ENCODE data around the gene KCNE3. TPM values are rescaled to one million over a fixed set of nuclear protein-coding genes. Genes with fewer than 3 reads are reported as not detected.

The KCNE3 gene
- total RNA-seq, 1 experiment from 2014 or later = 0.73 TPM

DNA sequence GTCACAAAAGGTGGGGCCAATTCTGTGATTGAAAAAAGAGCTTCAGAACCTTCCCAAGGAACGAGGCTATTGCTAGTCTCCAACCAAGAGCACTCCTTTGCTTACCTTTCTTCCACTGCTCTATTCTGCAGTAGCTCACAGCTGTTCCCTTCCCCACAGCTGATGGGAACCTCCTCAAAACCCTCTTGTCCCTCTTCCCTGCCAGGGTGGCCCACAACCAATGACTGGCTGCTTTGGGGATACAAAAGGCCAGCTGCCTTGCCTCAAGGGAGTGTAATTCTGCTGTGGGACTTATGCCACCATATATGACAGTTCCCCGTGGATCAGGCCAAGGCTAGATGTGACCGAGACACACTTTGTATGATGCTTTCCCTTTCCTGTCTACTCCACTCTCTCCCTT is 15.0 kb downstream of the KCNE3 start:
- no peak overlapping the region for H3K4me2 ChIP-seq (ENCODE audit: low read length)

DNA sequence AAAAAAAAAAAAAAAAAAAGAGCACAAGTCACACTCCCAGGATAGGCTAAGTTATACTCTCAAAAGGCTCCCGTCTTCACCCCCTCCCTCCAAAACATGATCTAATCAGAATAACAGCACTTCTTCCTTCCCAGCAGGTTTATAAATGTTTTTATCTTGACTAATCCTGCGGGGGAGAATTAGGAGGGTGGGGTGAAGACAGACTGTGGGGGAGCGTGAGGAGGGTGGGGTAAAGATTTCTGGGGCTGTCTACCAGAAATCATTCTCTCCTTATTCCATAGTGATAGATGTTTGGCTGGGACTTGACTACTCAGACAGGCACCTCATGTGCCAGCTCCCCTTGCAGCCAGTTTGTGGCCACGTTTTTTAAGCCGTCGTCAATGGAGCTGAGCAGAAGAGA is 17.0 kb downstream of the KCNE3 start:
- ChIA-PET CTCF (interaction anchor here (0.6 to 2.6 kb wide), 8 partner anchors 43 to 545 kb away, joined by 3 to 30 read pairs (median 4); partner anchors contain the start of gene LIPT2), POLR2A (ENCODE audit: unreplicated experiment) (no interaction called here)
- no peaks in the 10 kb centered on the region for H3K9me2 ChIP-seq (replicated peaks; ENCODE audit: low read length)
- no peak overlapping the region for H3K4me3 ChIP-seq (ENCODE audit: low read length)
- H4K20me1 ChIP-seq (ENCODE audit: low read length) = no peaks in the 10 kb centered on the region
- H3K4me2 ChIP-seq (ENCODE audit: low read length) = no peak overlapping the region
- H2AFZ ChIP-seq (ENCODE audit: low read length) = no peak overlapping the region
- no peaks in the 10 kb centered on the region for H3K9me3 ChIP-seq (ENCODE audit: low read length)
- intact Hi-C loops (cut with micrococcal nuclease) = no loop called here
- no peaks in the 10 kb centered on the region for H3K27me3 ChIP-seq (ENCODE audit: low read length)
- no peaks in the 10 kb centered on the region for H3F3A ChIP-seq (ENCODE audit: low read length, unreplicated experiment)
- TF ChIP-seq EZH2 (IDR thresholded peaks at IDR 0.05; ENCODE audit: low read length, unreplicated experiment) (no peak), EZH2phosphoT487 (IDR thresholded peaks at IDR 0.05; ENCODE audit: borderline replicate concordance, low read length) (no peak), CTCF (conservative IDR thresholded peaks at IDR 0.05; ENCODE audit: low read depth, low read length) (no peak)
- ATAC-seq (no peak), DNase-seq (no peak)
- H3K27ac ChIP-seq (ENCODE audit: low read length) = no peak overlapping the region
- no TSS peak for BruUV-seq (replicated peaks)
- no peaks in the 10 kb centered on the region for H3K4me1 ChIP-seq (ENCODE audit: insufficient read depth, low read length)
- no peaks in the 10 kb centered on the region for H3K79me2 ChIP-seq (ENCODE audit: low read length)
- H3K9ac ChIP-seq (ENCODE audit: low read length) = no peak overlapping the region
- no peaks in the 10 kb centered on the region for H3K36me3 ChIP-seq (ENCODE audit: low read depth, low read length)

More for the DNA sequence above, 15.0 kb downstream of the KCNE3 start:
- POLR2A ChIA-PET (ENCODE audit: unreplicated experiment) = no interaction called here
- no peaks in the 10 kb centered on the region for H3K36me3 ChIP-seq (ENCODE audit: low read depth, low read length)
- BruUV-seq (replicated peaks) = no TSS peak
- no peaks in the 10 kb centered on the region for H3K9me3 ChIP-seq (ENCODE audit: low read length)
- no peaks in the 10 kb centered on the region for H3K9me2 ChIP-seq (replicated peaks; ENCODE audit: low read length)
- H3K27ac ChIP-seq (ENCODE audit: low read length) = no peak overlapping the region
- H4K20me1 ChIP-seq (ENCODE audit: low read length) = no peaks in the 10 kb centered on the region
- intact Hi-C loops (cut with micrococcal nuclease) = no loop called here
- H3K79me2 ChIP-seq (ENCODE audit: low read length) = no peaks in the 10 kb centered on the region
- no peak overlapping the region for H3K4me3 ChIP-seq (ENCODE audit: low read length)
- no peak for TF ChIP-seq CTCF (conservative IDR thresholded peaks at IDR 0.05; ENCODE audit: low read depth, low read length)
- TF ChIP-seq EZH2 (IDR thresholded peaks at IDR 0.05; ENCODE audit: low read length, unreplicated experiment) = no peak
- no peak for TF ChIP-seq EZH2phosphoT487 (IDR thresholded peaks at IDR 0.05; ENCODE audit: borderline replicate concordance, low read length)
- DNase-seq (no peak), ATAC-seq (no peak)
- H3K27me3 ChIP-seq (ENCODE audit: low read length) = no peaks in the 10 kb centered on the region
- H2AFZ ChIP-seq (ENCODE audit: low read length) = no peak overlapping the region
- CTCF ChIA-PET = interaction anchor here (0.8 to 2.8 kb wide), 3 partner anchors 41 to 197 kb away, joined by 3 to 37 read pairs (median 4); partner anchors contain the start of gene LIPT2
- no peaks in the 10 kb centered on the region for H3K4me1 ChIP-seq (ENCODE audit: insufficient read depth, low read length)
- no peak overlapping the region for H3K9ac ChIP-seq (ENCODE audit: low read length)
- H3F3A ChIP-seq (ENCODE audit: low read length, unreplicated experiment) = no peaks in the 10 kb centered on the region

DNA sequence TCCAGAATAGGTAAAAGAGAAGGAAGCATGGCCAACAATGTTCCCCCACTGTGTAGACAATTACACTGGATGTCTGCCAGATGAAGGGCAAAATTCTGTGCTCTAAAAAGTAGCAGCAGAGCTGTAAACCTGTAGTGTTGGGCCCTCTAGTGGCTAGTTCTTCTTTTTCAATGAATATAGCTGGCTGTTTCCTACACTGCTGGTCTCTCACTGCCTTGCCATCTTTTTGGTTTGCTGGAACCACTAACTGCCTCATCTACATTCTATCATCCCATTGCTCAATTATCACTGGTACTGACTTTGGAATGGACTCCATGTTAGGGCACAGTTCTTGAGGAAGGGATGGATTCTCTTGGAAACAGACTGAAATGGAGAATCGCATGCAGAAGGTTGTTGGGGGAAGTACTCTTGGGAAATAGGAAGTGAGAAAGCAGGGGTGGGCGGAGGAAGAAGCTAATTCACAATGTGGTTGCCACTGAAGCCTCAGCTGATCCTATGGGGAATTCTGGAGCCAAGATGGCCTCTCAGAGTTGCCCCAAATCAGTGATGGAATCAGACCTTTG is 17.9 kb downstream of the KCNE3 start:
- peak; percentile 94 for TF ChIP-seq CTCF (conservative IDR thresholded peaks at IDR 0.05; ENCODE audit: low read depth, low read length)
- TF ChIP-seq EZH2 (IDR thresholded peaks at IDR 0.05; ENCODE audit: low read length, unreplicated experiment) = no peak
- TF ChIP-seq EZH2phosphoT487 (IDR thresholded peaks at IDR 0.05; ENCODE audit: borderline replicate concordance, low read length) = no peak
- no TSS peak for BruUV-seq (replicated peaks)
- Histone ChIP-seq H3K27me3 (ENCODE audit: low read length) (no peaks in the 10 kb centered on the region), H2AFZ (ENCODE audit: low read length) (peak overlapping the region; percentile 25; the same call in 1 of the 2 replicates), H3K9me2 (replicated peaks; ENCODE audit: low read length) (no peaks in the 10 kb centered on the region), H3K27ac (ENCODE audit: low read length) (no peak overlapping the region), H3K4me2 (ENCODE audit: low read length) (no peak overlapping the region), H3K4me3 (ENCODE audit: low read length) (no peak overlapping the region), H3K9me3 (ENCODE audit: low read length) (no peaks in the 10 kb centered on the region), H3F3A (ENCODE audit: low read length, unreplicated experiment) (no peaks in the 10 kb centered on the region), H3K9ac (ENCODE audit: low read length) (no peak overlapping the region), H3K36me3 (ENCODE audit: low read depth, low read length) (no peaks in the 10 kb centered on the region), H3K79me2 (ENCODE audit: low read length) (no peaks in the 10 kb centered on the region), H4K20me1 (ENCODE audit: low read length) (no peaks in the 10 kb centered on the region), H3K4me1 (ENCODE audit: insufficient read depth, low read length) (no peaks in the 10 kb centered on the region)
- peak; percentile 80 for ATAC-seq
- peak; percentile 93 for DNase-seq
- CTCF ChIA-PET = interaction anchor here (0.6 to 2.6 kb wide), 12 partner anchors 14 to 544 kb away, joined by 3 to 30 read pairs (median 4); partner anchors contain the start of gene LIPT2
- intact Hi-C loops (cut with micrococcal nuclease) = loop anchor here (1.0 to 10.0 kb wide), 4 partner anchors 61 to 485 kb away; no protein-coding TSS in a partner anchor
- POLR2A ChIA-PET (ENCODE audit: unreplicated experiment) = no interaction called here
